Lower leg skin (tissue), 4 donors: ENCODE data around the gene TRPV6. TPM values are rescaled to one million over a fixed set of nuclear protein-coding genes. Genes with fewer than 3 reads are reported as not detected.

Experiments
- DNase-seq, 2 donors: peaks; one replicate each; pipeline ENCODE4 v3.0.0-alpha.2; 2019; ENCODE audit warnings: low spot score in 2 of 2
- H3K4me3 ChIP-seq: fragments of 200-600 bp; sonication (generic); 2 replicates; pipeline ENCODE4 v1.5.1; 2017; ENCODE audit warnings: mild to moderate bottlenecking, low read depth; ENCODE audit not compliant: poor library complexity, severe bottlenecking
- CTCF ChIP-seq, 3 donors: fragments of 450-650 bp; IDR thresholded peaks; one replicate each; pipeline ENCODE4 v1.5.1; 2016; ENCODE audit warnings: antibody characterized with exemption in 3 of 3, mild to moderate bottlenecking in 3 of 3, moderate library complexity in 2 of 3
- POLR2A ChIP-seq, 2 donors: fragments of 450-650 bp; IDR thresholded peaks; one replicate each; pipeline ENCODE4 v1.6.1; 2016 to 2017; ENCODE audit warnings: antibody characterized with exemption in 2 of 2, mild to moderate bottlenecking in 1 of 2, moderate library complexity in 1 of 2
- WGBS, 2 donors: methylation state at CpG; one replicate each; pipeline ENCODE4 v1.1.5; 2018; 5-methylcytosine and 5-hydroxymethylcytosine counted together
- intact Hi-C: fragments of 100-400 bp; cut with DNase I; formaldehyde crosslinking; loops from one replicate; pipeline ENCODE4 v1.15.0; 2023; ENCODE audit warnings: low total_unique reads
- total RNA-seq, 4 donors: library from RNA; depleted of rRNA; stranded (reverse); fragments of >200 nt; gene quantifications; one replicate each; pipeline ENCODE4 v1.1.0, GENCODE V29; 2016

The TRPV6 gene
- total RNA-seq, 4 donors from 2014 or later, result 10.3 to 13.4 (median 11.5) TPM

- intact Hi-C loops, result no loop called here
- DNase-seq, result peak in 1 of 2 donors; percentile 83
- TF ChIP-seq POLR2A (IDR thresholded peaks at IDR 0.05) (no peak), CTCF (IDR thresholded peaks at IDR 0.05) (no peak)
- H3K4me3 ChIP-seq, result no peak overlapping the region
- 69 to 78% methylated on average over 7 to 11 of the region's 14 CpGs for WGBS, 2 donors
These were observed 14.8 kb downstream of the TRPV6 start for GRCh38 chr7:142870566-142871259.

DNA sequence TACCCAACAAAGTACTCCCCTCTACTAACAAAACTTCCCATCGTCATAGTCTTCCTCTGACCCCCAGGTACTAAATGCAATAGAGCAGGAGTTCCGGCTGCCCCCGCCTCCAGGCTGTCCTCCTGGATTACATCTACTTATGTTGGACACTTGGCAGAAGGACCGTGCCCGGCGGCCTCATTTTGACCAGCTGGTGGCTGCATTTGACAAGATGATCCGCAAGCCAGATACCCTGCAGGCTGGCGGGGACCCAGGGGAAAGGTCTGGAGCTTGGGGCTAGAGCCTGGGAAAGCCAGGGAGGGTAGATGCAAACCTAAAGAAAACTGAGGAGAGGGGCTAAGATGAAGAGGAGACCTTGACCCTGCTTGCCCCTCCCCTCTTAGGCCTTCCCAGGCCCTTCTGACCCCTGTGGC, 15.4 kb downstream of the TRPV6 start:
- TF ChIP-seq POLR2A (IDR thresholded peaks at IDR 0.05) (no peak), CTCF (IDR thresholded peaks at IDR 0.05) (no peak)
- WGBS, 2 donors, result 79 to 81% methylated on average over 8 of the region's 8 CpGs
- intact Hi-C loops, result no loop called here
- DNase-seq, result peak in 1 of 2 donors; percentile 81
- no peak overlapping the region for H3K4me3 ChIP-seq

DNA sequence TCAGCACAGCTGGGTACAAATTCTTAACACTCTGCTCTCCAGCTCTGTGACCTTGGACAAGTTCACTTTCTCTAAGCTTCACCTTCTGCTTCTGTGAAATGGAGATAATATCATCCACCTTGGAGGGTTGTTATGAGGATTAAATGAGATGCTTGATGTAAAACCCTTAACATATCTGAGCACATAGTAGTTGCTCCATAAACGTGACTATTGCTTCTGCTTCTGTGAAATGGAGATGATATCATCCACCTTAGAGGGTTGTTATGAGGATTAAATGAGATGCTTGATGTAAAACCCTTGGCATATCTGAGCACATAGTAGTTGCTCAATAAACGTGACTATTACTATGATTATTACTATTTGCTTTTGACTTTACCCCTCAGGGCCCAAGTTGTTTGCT, 16.1 kb downstream of the TRPV6 start:
- DNase-seq, result no peak
- WGBS, 2 donors, result 75 to 82% methylated on average over 2 of the region's 2 CpGs
- H3K4me3 ChIP-seq, result no peak overlapping the region
- TF ChIP-seq CTCF (IDR thresholded peaks at IDR 0.05), result no peak
- no peak for TF ChIP-seq POLR2A (IDR thresholded peaks at IDR 0.05)
- intact Hi-C loops, result no loop called here

GRCh38 chr7:142868986-142869415, 16.5 kb downstream of the TRPV6 start:
- intact Hi-C loops, result no loop called here
- WGBS, 2 donors, result 89 to 93% methylated on average over 10 to 11 of the region's 11 CpGs
- DNase-seq, result peak in 1 of 2 donors; percentile 50
- TF ChIP-seq CTCF (IDR thresholded peaks at IDR 0.05) (no peak), POLR2A (IDR thresholded peaks at IDR 0.05) (no peak)
- no peak overlapping the region for H3K4me3 ChIP-seq

DNA sequence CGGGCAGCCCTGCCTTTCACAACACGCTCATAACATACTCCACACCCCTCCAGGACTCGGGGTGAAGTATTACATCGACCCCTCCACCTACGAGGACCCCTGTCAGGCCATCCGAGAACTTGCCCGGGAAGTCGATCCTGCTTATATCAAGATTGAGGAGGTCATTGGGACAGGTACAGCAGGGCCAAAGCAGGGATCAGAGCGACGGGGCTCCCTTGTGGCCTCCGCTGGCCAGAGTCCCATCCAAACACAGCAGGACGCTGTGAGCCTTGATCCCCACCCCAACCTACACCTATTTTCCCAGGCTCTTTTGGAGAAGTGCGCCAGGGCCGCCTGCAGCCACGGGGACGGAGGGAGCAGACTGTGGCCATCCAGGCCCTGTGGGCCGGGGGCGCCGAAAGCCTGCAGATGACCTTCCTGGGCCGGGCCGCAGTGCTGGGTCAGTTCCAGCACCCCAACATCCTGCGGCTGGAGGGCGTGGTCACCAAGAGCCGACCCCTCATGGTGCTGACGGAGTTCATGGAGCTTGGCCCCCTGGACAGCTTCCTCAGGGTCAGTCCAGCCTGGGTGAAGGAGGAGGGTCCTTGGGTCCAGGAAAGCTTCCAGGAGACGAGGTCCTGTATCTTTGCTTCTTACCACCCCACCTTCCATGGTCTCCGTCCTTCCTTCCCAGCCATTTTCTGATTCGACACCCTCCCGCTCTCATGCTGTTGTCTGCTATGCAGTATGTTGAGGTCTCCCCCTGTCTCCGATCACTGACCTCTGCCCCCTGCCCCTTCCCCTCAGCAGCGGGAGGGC, 17.2 kb downstream of the TRPV6 start:
- peak in 1 of 2 donors; percentile 76 for DNase-seq
- no peak for TF ChIP-seq CTCF (IDR thresholded peaks at IDR 0.05)
- no peak for TF ChIP-seq POLR2A (IDR thresholded peaks at IDR 0.05)
- intact Hi-C loops, result no loop called here
- no peak overlapping the region for H3K4me3 ChIP-seq
- WGBS, 2 donors, result 89 to 91% methylated on average over 28 to 29 of the region's 31 CpGs
